K562 (cell line): ENCODE data around the gene NAT10. TPM values are rescaled to one million over a fixed set of nuclear protein-coding genes. Genes with fewer than 3 reads are reported as not detected.

Experiments
- ATAC-seq: fragments of 200-7000 bp; cut with Tn5 transposase; 3 replicates; pipeline ENCODE4 v1.9.1; 2020; ENCODE audit warnings: moderate library complexity
- BruUV-seq: library from RNA; stranded (reverse); fragments of 400-500 nt; replicated peaks from 2 replicates; lab custom pipeline; 2021; lab: Mats Ljungman, UMichigan
- CTCF ChIA-PET: fragments of 300-600 bp; formaldehyde crosslinking; extraction: SDS; loops from one replicate; lab custom pipeline; 2021; ENCODE audit warnings: low intra/inter-chr PET ratio; lab: Yijun Ruan, JAX
- POLR2A ChIA-PET: fragments of 300-600, 350-650 bp; sonication (Branson Sonifier 250); formaldehyde crosslinking; extraction: SDS; loops from one replicate; lab custom pipeline; 2021; ENCODE audit warnings: antibody characterized with exemption, inconsistent platforms; lab: Yijun Ruan, JAX
- DNase-seq, 4 experiments: peaks; one replicate each; pipeline versions ENCODE4 v3.0.0 to v3.0.0-alpha.2; 2011 to 2018; ENCODE audit warnings: low spot score in 3 of 4, mixed read lengths in 3 of 4; ENCODE audit errors: extremely low read depth in 1 of 4
- FAIRE-seq: peaks from 2 replicates; lab custom pipeline; 2011; peaks lifted over from hg19 to GRCh38; lab: Jason Lieb, UNC
- H2AFZ ChIP-seq: 2 replicates; pipeline ENCODE4 v1.6.0; 2011; ENCODE audit warnings: low read depth, low read length, control low read depth, inconsistent platforms
- H3K27ac ChIP-seq: fragments of 200-600 bp; 3 replicates; pipeline ENCODE4 v1.8.0; 2011; ENCODE audit warnings: low read depth, mild to moderate bottlenecking, control low read depth, inconsistent platforms, low read length, moderate library complexity, mixed read lengths; ENCODE audit errors: extremely low read depth
- H3K27me3 ChIP-seq, 2 experiments: fragments of 300-600 bp in 1 of 2; 2 replicates in 1 of 2; 3 replicates in 1 of 2; pipeline versions ENCODE4 v1.6.0 to v1.8.0; 2011; ENCODE audit warnings: inconsistent platforms in 2 of 2, low read length in 2 of 2, mild to moderate bottlenecking in 1 of 2, mixed read lengths in 1 of 2, moderate library complexity in 1 of 2; ENCODE audit not compliant: control insufficient read depth in 2 of 2, insufficient read depth in 2 of 2
- H3K36me3 ChIP-seq: fragments of 300-600 bp; 3 replicates; pipeline ENCODE4 v1.8.0; 2011; ENCODE audit warnings: mild to moderate bottlenecking, low read length, inconsistent platforms; ENCODE audit not compliant: control insufficient read depth, insufficient read depth
- H3K4me1 ChIP-seq, 2 experiments: fragments of 200-600 bp in 1 of 2; replicated peaks in 1 of 2; 2 replicates in 1 of 2; 3 replicates in 1 of 2; pipeline versions ENCODE4 v1.5.1 to v1.8.0; 2011; ENCODE audit warnings: inconsistent platforms in 2 of 2, low read length in 2 of 2, mild to moderate bottlenecking in 1 of 2, mixed read lengths in 1 of 2, moderate library complexity in 1 of 2; ENCODE audit not compliant: control insufficient read depth in 2 of 2, insufficient read depth in 2 of 2
- H3K4me2 ChIP-seq: 2 replicates; pipeline ENCODE4 v1.6.1; 2011; ENCODE audit warnings: low read length, control low read depth, inconsistent platforms, mixed read lengths; ENCODE audit not compliant: insufficient read depth
- H3K4me3 ChIP-seq: fragments of 200-600 bp; sonication (generic), shearing (Covaris generic); 2 replicates; pipeline ENCODE4 v1.5.1; 2016; ENCODE audit warnings: control low read depth, inconsistent platforms
- H3K79me2 ChIP-seq: fragments of 200-600 bp; 3 replicates; pipeline ENCODE4 v1.8.0; 2011; ENCODE audit warnings: low read length, inconsistent platforms; ENCODE audit not compliant: control insufficient read depth, insufficient read depth
- H3K9ac ChIP-seq, 2 experiments: 2 replicates each; pipeline versions ENCODE4 v1.6.0 to v1.6.1; 2011; ENCODE audit warnings: low read depth in 2 of 2, low read length in 2 of 2, control low read depth in 1 of 2, inconsistent platforms in 1 of 2, mild to moderate bottlenecking in 1 of 2, mixed read lengths in 1 of 2; ENCODE audit not compliant: insufficient read depth in 1 of 2
- H3K9me1 ChIP-seq: one replicate; pipeline ENCODE4 v1.6.0; 2011; ENCODE audit warnings: inconsistent platforms, mild to moderate bottlenecking, low read length, moderate library complexity; ENCODE audit not compliant: control insufficient read depth, insufficient read depth
- H3K9me3 ChIP-seq: replicated peaks from 2 replicates; pipeline ENCODE4 v1.5.1; 2011; ENCODE audit warnings: low read depth, low read length, inconsistent platforms; ENCODE audit not compliant: control insufficient read depth, insufficient read depth
- H4K20me1 ChIP-seq: replicated peaks from 2 replicates; pipeline ENCODE4 v1.6.1; 2011; ENCODE audit warnings: low read length, inconsistent platforms, mixed read lengths; ENCODE audit not compliant: control insufficient read depth, insufficient read depth
- CBFB ChIP-seq: sonication (generic); formaldehyde crosslinking; IDR thresholded peaks from 2 replicates; pipeline ENCODE4 v1.4.0; 2020; ENCODE audit warnings: mild to moderate bottlenecking, missing genetic modification reagents
- FOXM1 ChIP-seq, 2 experiments: fragments of 450-650 bp in 1 of 2; sonication (generic) in 1 of 2; formaldehyde crosslinking in 1 of 2; IDR thresholded peaks; 2 replicates each; pipeline versions ENCODE4 v1.6.1 to v1.9.0; 2017 to 2022; ENCODE audit warnings: low read depth in 2 of 2, mild to moderate bottlenecking in 2 of 2, missing genetic modification reagents in 1 of 2, moderate library complexity in 1 of 2
- POLR2AphosphoS2 ChIP-seq: IDR thresholded peaks from 2 replicates; pipeline ENCODE4 v1.6.1; 2012; ENCODE audit warnings: low read length, improper control_type of control experiment
- RBM39 ChIP-seq: fragments of 200-400 bp; formaldehyde crosslinking; optimal IDR thresholded peaks from 2 replicates; pipeline ENCODE3; 2018; ENCODE audit warnings: low read depth, low read length
- RNF2 ChIP-seq: sonication (generic); IDR thresholded peaks from 2 replicates; pipeline ENCODE4 v1.6.1; 2016
- RUNX1 ChIP-seq: sonication (generic); IDR thresholded peaks from 2 replicates; pipeline ENCODE4 v1.6.1; 2016; ENCODE audit warnings: antibody characterized with exemption, low read depth
- SMARCC2 ChIP-seq: fragments of 450-650 bp; IDR thresholded peaks from 2 replicates; pipeline ENCODE4 v1.6.1; 2017; ENCODE audit warnings: antibody characterized with exemption, moderate library complexity, mild to moderate bottlenecking, low read depth
- SRF ChIP-seq, 2 experiments: fragments of 250-450, 450-650 bp in 1 of 2; sonication (Bioruptor Pico) in 1 of 2; sonication (generic) in 1 of 2; formaldehyde crosslinking; IDR thresholded peaks; 2 replicates each; pipeline versions ENCODE4 v1.5.0 to v1.5.1; 2020 to 2022; ENCODE audit warnings: mild to moderate bottlenecking in 1 of 2, missing genetic modification reagents in 1 of 2
- TCF3 ChIP-seq: sonication (generic); formaldehyde crosslinking; IDR thresholded peaks from 2 replicates; pipeline ENCODE4 v1.4.0; 2020; ENCODE audit warnings: mild to moderate bottlenecking, missing genetic modification reagents
- ZBTB7A ChIP-seq: IDR thresholded peaks from 2 replicates; pipeline ENCODE4 v1.6.1; 2011; ENCODE audit warnings: low read depth, mild to moderate bottlenecking, low read length, moderate library complexity, borderline replicate concordance; ENCODE audit not compliant: control insufficient read depth
- ZNF354B ChIP-seq: fragments of 250-450 bp; sonication (Bioruptor Pico); IDR thresholded peaks from 2 replicates; pipeline ENCODE4 v1.4.0; 2020
- ZNF431 ChIP-seq: sonication (generic); formaldehyde crosslinking; IDR thresholded peaks from 2 replicates; pipeline ENCODE4 v1.8.0; 2022; ENCODE audit warnings: mild to moderate bottlenecking, missing genetic modification reagents
- ZNF589 ChIP-seq: fragments of 200-800 bp; sonication (Bioruptor generic); IDR thresholded peaks from 2 replicates; pipeline ENCODE4 v1.6.1; 2016; ENCODE audit warnings: low read depth, missing genetic modification characterization, missing compliant biosample characterization
- WGBS: fragments of 100-300 bp; shearing (Covaris generic); methylation state at CpG from one replicate; pipeline ENCODE4 v1.1.6; 2016; ENCODE audit warnings: low coverage, mixed read lengths; ENCODE audit not compliant: insufficient coverage; ENCODE audit errors: missing lambda C conversion rate; 5-methylcytosine and 5-hydroxymethylcytosine counted together
- in situ Hi-C: fragments of 300-500 bp; cut with MboI; formaldehyde crosslinking; loops from 4 replicates; pipeline ENCODE4 v1.15.0; 2018; ENCODE audit warnings: inconsistent platforms, mixed read lengths
- intact Hi-C: fragments of 100-400 bp; cut with micrococcal nuclease; formaldehyde crosslinking; loops from 2 replicates; pipeline ENCODE4 v1.14.2; 2022
- polyA plus RNA-seq, 8 experiments: library from polyadenylated mRNA; depleted of rRNA in 4 of 8; stranded (reverse) in 5 of 8; unstranded in 3 of 8; fragments of >200 nt; fragmentation: Nextera tagmentation in 2 of 8; fragmentation: Illumina TruSeq in 1 of 8; extraction: Ambion mirVana in 2 of 8; extraction: Trizol in 1 of 8; gene quantifications; 2 replicates each; pipeline versions ENCODE4 v1.2.1 to v1.2.3, GENCODE V29; 2011 to 2014; ENCODE audit warnings: inconsistent platforms in 1 of 8, missing spikeins in 1 of 8
- total RNA-seq, 7 experiments: library from RNA; depleted of rRNA in 6 of 7; stranded (reverse); fragments of >200 nt in 6 of 7; fragmentation: Illumina TruSeq in 2 of 7; extraction: Trizol in 2 of 7; gene quantifications; 2 replicates each; pipeline versions ENCODE4 v1.2.1 to v1.2.3, GENCODE V29; 2011 to 2021; ENCODE audit warnings: low replicate concordance in 1 of 7

The NAT10 gene
- total and polyA plus RNA-seq, 9 of the 15 experiments (the other 6 are each of a cell fraction or from before 2014, with no cell fraction given), result 55.4 to 125 (median 86.3) TPM

GRCh38 chr11:34146866-34147265 lies 41.4 kb downstream of the NAT10 start:
- H3K9ac ChIP-seq, result no peak overlapping the region
- 83% methylated on average over 4 of the region's 5 CpGs for WGBS
- TF ChIP-seq POLR2AphosphoS2, result no peak
- no peak for TF ChIP-seq SMARCC2
- peaks cover 0 to 4% of the 10 kb centered on the region in 2 experiments; a peak in 1 of 5 replicates for H3K4me1 ChIP-seq
- DNase-seq (no peak), ATAC-seq (no peak), FAIRE-seq (no peak)
- peaks cover 98% of the 10 kb centered on the region for H3K36me3 ChIP-seq
- in situ Hi-C loops (no loop called here), intact Hi-C loops (no loop called here)
- no peak overlapping the region for H3K4me2 ChIP-seq
- POLR2A ChIA-PET, result no interaction called here
- H2AFZ ChIP-seq, result no peak overlapping the region
- no peak overlapping the region for H3K27ac ChIP-seq
- no peaks in the 10 kb centered on the region for H3K9me1 ChIP-seq
- H3K9me3 ChIP-seq, result no peaks in the 10 kb centered on the region
- H4K20me1 ChIP-seq, result no peaks in the 10 kb centered on the region; the same call in 1 of the 2 replicates
- CTCF ChIA-PET, result no interaction called here
- no TSS peak for BruUV-seq
- no peak overlapping the region for H3K4me3 ChIP-seq
- no peaks in the 10 kb centered on the region for H3K79me2 ChIP-seq
- H3K27me3 ChIP-seq, result no peaks in the 10 kb centered on the region

- Histone ChIP-seq H3K36me3 (peaks cover 97% of the 10 kb centered on the region), H3K4me1 (peaks cover 0 to 4% of the 10 kb centered on the region in 2 experiments; a peak in 1 of 5 replicates), H3K27ac (no peak overlapping the region), H3K4me3 (no peak overlapping the region), H3K4me2 (no peak overlapping the region), H3K9ac (no peak overlapping the region), H3K9me3 (no peaks in the 10 kb centered on the region), H2AFZ (no peak overlapping the region), H4K20me1 (no peaks in the 10 kb centered on the region; the same call in 1 of the 2 replicates), H3K9me1 (no peaks in the 10 kb centered on the region), H3K27me3 (no peaks in the 10 kb centered on the region), H3K79me2 (no peaks in the 10 kb centered on the region)
- ChIA-PET CTCF (no interaction called here), POLR2A (interaction anchor here (1.0 kb wide), 1 partner anchor 12 kb away, joined by 3 read pairs; no protein-coding TSS in a partner anchor)
- no peak for TF ChIP-seq RUNX1
- TF ChIP-seq SRF (CRISPR knock-in tag; IDR thresholded peaks at IDR 0.05), result no peak
- no peak for TF ChIP-seq TCF3 (CRISPR knock-in tag)
- no peak for TF ChIP-seq POLR2AphosphoS2
- no peak for TF ChIP-seq CBFB (CRISPR knock-in tag)
- no peak for TF ChIP-seq FOXM1 (IDR thresholded peaks at IDR 0.05; ENCODE audit: low read depth)
- no peak for TF ChIP-seq FOXM1 (CRISPR knock-in tag; IDR thresholded peaks at IDR 0.05; ENCODE audit: low read depth)
- TF ChIP-seq ZNF431, result no peak
- TF ChIP-seq ZNF354B (CRISPR knock-in tag), result no peak
- TF ChIP-seq RBM39, result no peak
- TF ChIP-seq ZNF589 (CRISPR knock-in tag), result no peak
- no peak for TF ChIP-seq RNF2
- TF ChIP-seq ZBTB7A, result no peak
- intact Hi-C loops (no loop called here), in situ Hi-C loops (no loop called here)
- DNase-seq (no peak), ATAC-seq (no peak), FAIRE-seq (no peak)
- no TSS peak for BruUV-seq
- 86% methylated on average over 6 of the region's 8 CpGs for WGBS
Measured at GRCh38 chr11:34147581-34147980, 42.2 kb downstream of the NAT10 start.
